Adrenal gland (tissue), 5 donors: Measurements from ENCODE around the gene SASH1.

ENCODE experiments used
- POLR2A ChIP-seq, 2 donors: fragments of 450-650 bp; IDR thresholded peaks; one replicate each; pipeline ENCODE4 v1.6.1; 2017; ENCODE audit warnings: antibody characterized with exemption in 2 of 2, mild to moderate bottlenecking in 2 of 2, moderate library complexity in 1 of 2
- TF ChIP-seq, protein P1 (sequence below), 6 experiments: fragments of 450-650 bp in 4 of 6; fragments of 200-600 bp in 2 of 6; sonication (generic) in 1 of 6; IDR thresholded peaks; 1 replicate in 5 of 6; 2 replicates in 1 of 6; pipeline versions ENCODE4 v1.5.1 to v1.8.0; 2016 to 2021; ENCODE audit warnings: antibody characterized with exemption in 6 of 6, mild to moderate bottlenecking in 2 of 6, moderate library complexity in 1 of 6
- donor health status: DM: no; HTN: no; CAD: no.

DNA sequence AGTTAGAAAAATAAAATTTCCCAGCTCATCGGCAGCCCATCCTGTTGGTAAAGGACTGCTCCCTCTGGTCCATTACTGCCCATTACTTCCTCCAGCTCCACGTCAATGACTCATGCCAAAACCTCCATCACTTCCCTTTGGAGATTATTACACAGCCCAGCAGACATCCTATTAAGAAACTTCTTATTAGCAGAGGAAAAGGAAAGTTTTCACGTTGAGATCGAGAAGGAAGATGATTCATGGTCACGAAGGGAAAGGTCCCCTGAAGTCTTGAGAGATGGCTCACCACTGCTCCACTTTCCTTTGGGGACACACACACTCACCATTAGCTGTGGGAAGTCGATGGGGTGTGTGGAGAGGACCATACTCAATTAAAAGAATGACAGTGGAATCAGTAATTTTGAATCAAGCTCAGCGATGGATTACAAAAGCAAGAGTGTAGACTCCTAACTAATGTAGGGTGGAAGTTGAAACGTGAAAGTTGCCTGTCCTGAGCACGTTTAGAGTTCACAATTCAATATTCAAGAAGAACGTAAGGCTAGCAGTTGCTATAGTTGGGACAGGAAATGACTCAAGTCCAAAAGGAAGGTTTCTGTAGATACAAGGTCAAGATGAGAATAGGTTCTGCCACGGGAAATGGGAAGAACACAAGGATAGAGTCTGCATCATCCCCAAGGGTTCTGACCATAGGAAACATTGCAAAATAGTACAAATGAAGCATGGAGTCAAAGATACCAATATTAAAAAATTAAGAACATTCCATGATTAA, 21.6 kb downstream of the SASH1 start:
- TF ChIP-seq POLR2A (IDR thresholded peaks at IDR 0.05): no peak
- TF ChIP-seq, protein P1, sequence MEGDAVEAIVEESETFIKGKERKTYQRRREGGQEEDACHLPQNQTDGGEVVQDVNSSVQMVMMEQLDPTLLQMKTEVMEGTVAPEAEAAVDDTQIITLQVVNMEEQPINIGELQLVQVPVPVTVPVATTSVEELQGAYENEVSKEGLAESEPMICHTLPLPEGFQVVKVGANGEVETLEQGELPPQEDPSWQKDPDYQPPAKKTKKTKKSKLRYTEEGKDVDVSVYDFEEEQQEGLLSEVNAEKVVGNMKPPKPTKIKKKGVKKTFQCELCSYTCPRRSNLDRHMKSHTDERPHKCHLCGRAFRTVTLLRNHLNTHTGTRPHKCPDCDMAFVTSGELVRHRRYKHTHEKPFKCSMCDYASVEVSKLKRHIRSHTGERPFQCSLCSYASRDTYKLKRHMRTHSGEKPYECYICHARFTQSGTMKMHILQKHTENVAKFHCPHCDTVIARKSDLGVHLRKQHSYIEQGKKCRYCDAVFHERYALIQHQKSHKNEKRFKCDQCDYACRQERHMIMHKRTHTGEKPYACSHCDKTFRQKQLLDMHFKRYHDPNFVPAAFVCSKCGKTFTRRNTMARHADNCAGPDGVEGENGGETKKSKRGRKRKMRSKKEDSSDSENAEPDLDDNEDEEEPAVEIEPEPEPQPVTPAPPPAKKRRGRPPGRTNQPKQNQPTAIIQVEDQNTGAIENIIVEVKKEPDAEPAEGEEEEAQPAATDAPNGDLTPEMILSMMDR (IDR thresholded peaks at IDR 0.05): no peak
